HG03442 (cell line): ENCODE results near the gene CCDC88A.
"Not testable (repeated sequence)": the region's sequence is repeated elsewhere in the genome, so short reads cannot be mapped to it uniquely, and the experiment has no call there.

Source experiments
- ATAC-seq: cut with Tn5 transposase; IDR thresholded peaks from one replicate; pipeline ENCODE4 v1.9.1; 2021; ENCODE audit warnings: mild to moderate bottlenecking, moderate library complexity; ENCODE audit not compliant: unreplicated experiment

The CCDC88A gene

GRCh38 chr2:55327470-55328230 is 92.0 kb downstream of the CCDC88A start:
- ATAC-seq = no peak

GRCh38 chr2:55314985-55315384 is 104.7 kb downstream of the CCDC88A start:
- ATAC-seq = no peak

- ATAC-seq = peak; percentile 95
Measured at GRCh38 chr2:55311444-55311870, 108.2 kb downstream of the CCDC88A start.

- no peak for ATAC-seq
Measured at GRCh38 chr2:55309446-55309845, 110.2 kb downstream of the CCDC88A start.

- ATAC-seq = peak; percentile 86
Measured at GRCh38 chr2:55302241-55302640, 117.4 kb downstream of the CCDC88A start.

- peak; percentile 53 for ATAC-seq
Measured at GRCh38 chr2:55301277-55301676, 118.4 kb downstream of the CCDC88A start.

- ATAC-seq = peak; percentile 51
Measured at GRCh38 chr2:55296393-55296792, 123.3 kb downstream of the CCDC88A start.

GRCh38 chr2:55283083-55283482 is 136.6 kb downstream of the CCDC88A start:
- ATAC-seq = no peak

GRCh38 chr2:55282110-55282917 is 137.3 kb downstream of the CCDC88A start:
- peak; percentile 98 for ATAC-seq

GRCh38 chr2:55280851-55281546 is 138.7 kb downstream of the CCDC88A start:
- not testable (repeated sequence) for ATAC-seq

- ATAC-seq = not testable (repeated sequence)
Measured at GRCh38 chr2:55279859-55280424, 139.7 kb downstream of the CCDC88A start.

- not testable (repeated sequence) for ATAC-seq
Measured at GRCh38 chr2:55279214-55279835, 140.3 kb downstream of the CCDC88A start.

GRCh38 chr2:55277310-55277709 is 142.3 kb downstream of the CCDC88A start:
- ATAC-seq = no peak

GRCh38 chr2:55274346-55274745 is 145.3 kb downstream of the CCDC88A start:
- ATAC-seq = not testable (repeated sequence)

- no peak for ATAC-seq
Measured at GRCh38 chr2:55269645-55269990, 150.0 kb downstream of the CCDC88A start.

- ATAC-seq = peak; percentile 98
Measured at GRCh38 chr2:55268907-55269644, 150.6 kb downstream of the CCDC88A start, which contains the start of gene MTIF2. Gene MTIF2, minus strand, starts transcription at chr2:55269231. Its CDS starts 5,373 bp downstream, at chr2:55263858.

- ATAC-seq = no peak
Measured at GRCh38 chr2:55268288-55268906, 151.3 kb downstream of the CCDC88A start.

- ATAC-seq = not testable (repeated sequence)
Measured at GRCh38 chr2:55259586-55259985, 160.1 kb downstream of the CCDC88A start.

- no peak for ATAC-seq
Measured at GRCh38 chr2:55252832-55253231, 166.8 kb downstream of the CCDC88A start.
